PFSK-1 (cell line): ENCODE data around the gene PIGQ.

Experiments used
- FOXP2 ChIP-seq: optimal IDR thresholded peaks from 2 replicates; pipeline ENCODE3; 2011; ENCODE audit warnings: borderline replicate concordance, control low read depth, inconsistent platforms; ENCODE audit not compliant: insufficient read depth; ENCODE audit errors: extremely low read length, extremely low read depth
- POLR2AphosphoS5 ChIP-seq: IDR thresholded peaks from 2 replicates; pipeline ENCODE4 v1.6.1; 2012; ENCODE audit warnings: low read depth, mild to moderate bottlenecking, control low read depth, low read length, moderate library complexity
- SIN3A ChIP-seq: IDR thresholded peaks from 2 replicates; pipeline ENCODE4 v1.6.1; 2012; ENCODE audit warnings: mild to moderate bottlenecking, low read length, moderate library complexity, borderline replicate concordance; ENCODE audit not compliant: insufficient read depth
- TAF1 ChIP-seq: IDR thresholded peaks from 2 replicates; pipeline ENCODE4 v1.6.1; 2012; ENCODE audit warnings: low read length, control low read depth, borderline replicate concordance; ENCODE audit not compliant: insufficient read depth
- TF ChIP-seq, protein P1 (sequence below), 2 experiments: IDR thresholded peaks; 2 replicates each; pipeline versions ENCODE4 v1.6.1 to v1.8.0; 2011 to 2012; ENCODE audit warnings: low read depth in 2 of 2, low read length in 2 of 2, control low read depth in 1 of 2, inconsistent platforms in 1 of 2, mild to moderate bottlenecking in 1 of 2, moderate library complexity in 1 of 2; ENCODE audit not compliant: insufficient read depth in 1 of 2

PIGQ gene

GRCh38 chr16:627454-628239 lies 57.9 kb downstream of the PIGQ start:
- no peak for TF ChIP-seq SIN3A
- TF ChIP-seq FOXP2, result no peak
- no peak for TF ChIP-seq POLR2AphosphoS5
- TF ChIP-seq, protein P1, sequence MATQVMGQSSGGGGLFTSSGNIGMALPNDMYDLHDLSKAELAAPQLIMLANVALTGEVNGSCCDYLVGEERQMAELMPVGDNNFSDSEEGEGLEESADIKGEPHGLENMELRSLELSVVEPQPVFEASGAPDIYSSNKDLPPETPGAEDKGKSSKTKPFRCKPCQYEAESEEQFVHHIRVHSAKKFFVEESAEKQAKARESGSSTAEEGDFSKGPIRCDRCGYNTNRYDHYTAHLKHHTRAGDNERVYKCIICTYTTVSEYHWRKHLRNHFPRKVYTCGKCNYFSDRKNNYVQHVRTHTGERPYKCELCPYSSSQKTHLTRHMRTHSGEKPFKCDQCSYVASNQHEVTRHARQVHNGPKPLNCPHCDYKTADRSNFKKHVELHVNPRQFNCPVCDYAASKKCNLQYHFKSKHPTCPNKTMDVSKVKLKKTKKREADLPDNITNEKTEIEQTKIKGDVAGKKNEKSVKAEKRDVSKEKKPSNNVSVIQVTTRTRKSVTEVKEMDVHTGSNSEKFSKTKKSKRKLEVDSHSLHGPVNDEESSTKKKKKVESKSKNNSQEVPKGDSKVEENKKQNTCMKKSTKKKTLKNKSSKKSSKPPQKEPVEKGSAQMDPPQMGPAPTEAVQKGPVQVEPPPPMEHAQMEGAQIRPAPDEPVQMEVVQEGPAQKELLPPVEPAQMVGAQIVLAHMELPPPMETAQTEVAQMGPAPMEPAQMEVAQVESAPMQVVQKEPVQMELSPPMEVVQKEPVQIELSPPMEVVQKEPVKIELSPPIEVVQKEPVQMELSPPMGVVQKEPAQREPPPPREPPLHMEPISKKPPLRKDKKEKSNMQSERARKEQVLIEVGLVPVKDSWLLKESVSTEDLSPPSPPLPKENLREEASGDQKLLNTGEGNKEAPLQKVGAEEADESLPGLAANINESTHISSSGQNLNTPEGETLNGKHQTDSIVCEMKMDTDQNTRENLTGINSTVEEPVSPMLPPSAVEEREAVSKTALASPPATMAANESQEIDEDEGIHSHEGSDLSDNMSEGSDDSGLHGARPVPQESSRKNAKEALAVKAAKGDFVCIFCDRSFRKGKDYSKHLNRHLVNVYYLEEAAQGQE (IDR thresholded peaks at IDR 0.05; ENCODE audit: insufficient read depth in 1 of 2, low read depth in 2 of 2, low read length in 2 of 2), result no peak
- no peak for TF ChIP-seq TAF1

GRCh38 chr16:628321-629061 lies 58.7 kb downstream of the PIGQ start:
- no peak for TF ChIP-seq SIN3A
- TF ChIP-seq, protein P1 (IDR thresholded peaks at IDR 0.05; ENCODE audit: insufficient read depth in 1 of 2, low read depth in 2 of 2, low read length in 2 of 2), result no peak
- TF ChIP-seq FOXP2, result no peak
- no peak for TF ChIP-seq TAF1
- no peak for TF ChIP-seq POLR2AphosphoS5

GRCh38 chr16:629185-629832 lies 59.5 kb downstream of the PIGQ start:
- TF ChIP-seq POLR2AphosphoS5 (no peak), FOXP2 (no peak), TAF1 (no peak), SIN3A (no peak)
- TF ChIP-seq, protein P1 (IDR thresholded peaks at IDR 0.05; ENCODE audit: insufficient read depth in 1 of 2, low read depth in 2 of 2, low read length in 2 of 2), result no peak

GRCh38 chr16:629833-630248 lies 60.1 kb downstream of the PIGQ start:
- TF ChIP-seq SIN3A (no peak), FOXP2 (no peak), POLR2AphosphoS5 (no peak), TAF1 (no peak)
- TF ChIP-seq, protein P1 (IDR thresholded peaks at IDR 0.05; ENCODE audit: insufficient read depth in 1 of 2, low read depth in 2 of 2, low read length in 2 of 2), result no peak
